GM13976 (cell line): ENCODE measurements around the gene PWWP2B.

ENCODE experiments used
- DNase-seq: peaks from one replicate; pipeline ENCODE4 v3.0.0; 2012; ENCODE audit warnings: low spot score
- CTCF ChIP-seq: IDR thresholded peaks from 2 replicates; pipeline ENCODE4 v1.5.1; 2012; ENCODE audit warnings: borderline replicate concordance, mild to moderate bottlenecking; ENCODE audit not compliant: insufficient read depth; ENCODE audit errors: extremely low read depth, missing control alignments, control extremely low read depth
- in situ Hi-C: fragments of 300-500 bp; cut with MboI; formaldehyde crosslinking; loops from one replicate; pipeline ENCODE4 v1.12.0; 2022; ENCODE audit warnings: low sequenced_read_pairs, mixed read lengths, inconsistent platforms; ENCODE audit not compliant: unreplicated experiment

The PWWP2B gene

GRCh38 chr10:132441818-132442524 is 45.0 kb downstream of the PWWP2B start:
- DNase-seq: no peak
- in situ Hi-C loops: no loop called here
- TF ChIP-seq CTCF: no peak

GRCh38 chr10:132442636-132443035 is 45.6 kb downstream of the PWWP2B start:
- no peak for TF ChIP-seq CTCF
- no peak for DNase-seq
- in situ Hi-C loops: no loop called here

GRCh38 chr10:132443605-132443982 is 46.6 kb downstream of the PWWP2B start:
- DNase-seq: peak; percentile 75
- peak; percentile 28 for TF ChIP-seq CTCF
- in situ Hi-C loops: no loop called here

- DNase-seq: no peak
- in situ Hi-C loops: no loop called here
- TF ChIP-seq CTCF: no peak
These were observed 47.2 kb downstream of the PWWP2B start for GRCh38 chr10:132443983-132444876.

GRCh38 chr10:132444877-132445351 is 47.9 kb downstream of the PWWP2B start:
- in situ Hi-C loops: no loop called here
- no peak for TF ChIP-seq CTCF
- no peak for DNase-seq

GRCh38 chr10:132445516-132446194 is 48.7 kb downstream of the PWWP2B start:
- DNase-seq: no peak
- TF ChIP-seq CTCF: no peak
- in situ Hi-C loops: no loop called here
